SIG-M5 treated with dmso at 0.1 percent for 504 hours (cell line): ENCODE measurements around the gene MCC.
A peak's percentile ranks its signal among the peaks of the same experiment; 100 is the strongest.
"Not testable (repeated sequence)": the region's sequence is repeated elsewhere in the genome, so short reads cannot be mapped to it uniquely, and the experiment has no call there.

Experiments
- DNase-seq: peaks from one replicate; lab custom pipeline; 2025; ENCODE audit not compliant: unreplicated experiment; lab: John Stamatoyannopoulos, UW

MCC gene

DNA sequence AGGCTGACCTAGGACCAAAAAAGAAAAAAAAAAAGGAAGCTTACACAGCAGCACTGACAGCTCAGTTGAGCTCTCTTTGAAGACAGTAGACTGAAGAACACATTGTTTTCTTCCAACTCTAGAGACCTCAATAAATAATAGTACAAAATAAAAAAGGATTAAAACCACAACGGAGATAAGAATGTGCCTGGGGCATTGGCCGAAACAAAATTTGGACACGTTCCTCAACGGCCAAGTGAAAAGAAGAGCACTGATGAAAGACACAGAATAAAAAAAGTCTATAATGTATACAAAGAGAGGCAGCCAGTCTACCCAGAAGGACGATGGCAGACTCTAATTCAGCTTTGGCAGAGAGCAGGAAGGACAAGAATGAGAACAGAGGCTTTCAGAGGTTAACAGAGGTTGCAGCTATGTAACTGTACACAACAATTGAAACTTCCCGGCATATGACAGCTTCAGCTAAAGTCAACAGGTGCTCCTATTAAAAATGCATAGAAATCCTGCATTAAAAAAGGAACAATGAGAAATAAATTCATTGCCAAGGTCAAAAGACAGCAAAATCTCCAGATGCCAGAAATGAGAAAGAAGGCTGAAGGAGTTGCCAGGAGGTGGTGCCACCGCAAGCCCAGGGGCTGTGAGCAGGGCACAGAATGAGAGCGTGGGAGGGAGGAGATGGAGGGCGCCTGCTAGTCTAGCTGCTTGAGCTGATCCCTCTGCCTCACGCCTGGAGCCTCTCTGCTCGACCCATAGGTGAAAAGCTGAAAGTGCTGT, 397.7 kb downstream of the MCC start:
- no peak for DNase-seq

- no peak for DNase-seq
These were observed 398.5 kb downstream of the MCC start for GRCh38 chr5:113089653-113090335.

DNA sequence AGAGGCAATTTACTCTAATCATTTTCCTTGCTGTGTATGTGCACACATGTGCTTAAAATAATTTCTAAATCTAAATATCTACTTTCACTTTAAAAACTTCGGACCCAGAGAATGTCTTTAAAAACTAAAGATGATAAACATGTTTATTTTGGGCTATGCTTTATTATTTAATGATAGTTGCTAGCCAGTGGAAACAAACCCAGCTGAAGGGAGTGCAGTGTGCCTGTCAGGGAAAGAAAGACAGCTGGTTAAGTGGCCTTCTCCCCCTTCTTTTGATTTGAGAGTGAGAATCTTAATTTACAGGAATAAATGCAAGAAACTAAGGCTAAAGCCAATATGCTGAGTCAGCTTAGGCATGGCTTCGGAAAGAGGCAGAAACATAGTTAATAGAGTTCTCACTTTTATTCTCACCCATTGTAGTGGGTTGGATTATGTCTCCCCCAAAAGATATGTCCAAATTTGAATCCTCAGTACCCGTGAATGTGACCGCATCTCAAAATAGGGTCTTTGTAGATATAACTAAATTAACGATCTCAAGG, 400.2 kb downstream of the MCC start:
- DNase-seq, result no peak

DNA sequence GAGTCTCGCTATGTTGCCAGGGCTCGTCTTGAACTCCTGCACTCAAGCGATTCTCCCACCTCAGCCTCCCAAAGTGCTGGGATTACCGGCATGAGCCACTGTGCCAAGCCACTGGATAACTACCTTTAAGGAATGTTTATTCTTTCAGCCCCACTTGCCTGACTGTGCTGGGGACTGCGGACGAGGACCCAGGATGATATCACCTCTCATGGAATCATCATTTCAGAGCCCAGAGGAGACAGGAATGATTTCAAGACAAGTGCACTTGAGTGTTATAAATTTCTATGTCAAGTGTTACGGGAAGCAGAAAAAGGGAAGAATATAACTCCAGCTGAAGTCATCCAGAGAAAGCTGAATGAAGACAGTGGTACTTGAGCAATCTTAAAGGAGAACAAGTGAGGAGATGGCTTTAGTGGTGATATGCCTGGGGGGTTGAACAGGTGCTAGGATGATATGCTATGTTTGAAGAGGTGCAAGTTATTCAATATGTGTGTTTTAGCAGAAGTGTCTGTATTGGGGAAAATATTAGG, 402.3 kb downstream of the MCC start:
- DNase-seq, result peak; percentile 20

DNA sequence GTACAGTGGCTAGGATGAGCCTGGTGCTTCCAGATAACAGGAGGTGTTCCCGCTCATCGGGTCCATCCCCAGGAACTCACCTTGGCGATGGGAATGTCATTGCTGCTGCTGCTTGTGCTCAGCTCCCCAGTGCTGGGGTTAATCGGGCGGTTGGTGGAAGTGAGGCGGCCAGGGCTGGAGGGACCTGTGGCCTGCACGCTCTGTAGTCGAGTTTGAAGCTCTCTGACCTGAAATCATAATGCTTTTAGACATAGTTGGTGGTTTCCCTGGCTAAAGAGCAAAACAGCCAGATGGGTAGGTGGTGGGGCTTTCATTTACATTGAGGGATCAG, 403.2 kb downstream of the MCC start:
- DNase-seq, result no peak

GRCh38 chr5:113084402-113085083, 403.7 kb downstream of the MCC start:
- DNase-seq, result no peak

- DNase-seq, result no peak
These were observed 404.8 kb downstream of the MCC start for GRCh38 chr5:113083481-113083880.

- no peak for DNase-seq
These were observed 405.7 kb downstream of the MCC start for GRCh38 chr5:113082547-113082905.

GRCh38 chr5:113081881-113082546, 406.2 kb downstream of the MCC start:
- DNase-seq, result no peak

- DNase-seq, result no peak
These were observed 407.0 kb downstream of the MCC start for GRCh38 chr5:113081091-113081839.

DNA sequence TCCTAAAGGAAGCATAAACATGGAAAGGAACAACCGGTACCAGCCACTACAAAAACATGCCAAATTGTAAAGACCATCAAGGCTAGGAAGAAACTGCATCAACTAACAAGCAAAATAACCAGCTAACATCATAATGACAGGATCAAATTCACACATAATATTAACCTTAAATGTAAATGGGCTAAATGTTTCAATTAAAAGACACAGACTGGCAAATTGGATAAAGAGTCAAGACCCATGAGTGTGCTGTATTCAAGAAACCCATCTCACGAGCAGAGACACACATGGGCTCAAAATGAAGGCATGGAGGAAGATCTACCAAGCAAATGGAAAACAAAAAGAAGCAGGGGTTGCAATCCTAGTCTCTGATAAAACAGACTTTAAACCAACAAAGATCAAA, 411.6 kb downstream of the MCC start:
- DNase-seq, result not testable (repeated sequence)

- no peak for DNase-seq
These were observed 413.2 kb downstream of the MCC start for GRCh38 chr5:113075019-113075418.

DNA sequence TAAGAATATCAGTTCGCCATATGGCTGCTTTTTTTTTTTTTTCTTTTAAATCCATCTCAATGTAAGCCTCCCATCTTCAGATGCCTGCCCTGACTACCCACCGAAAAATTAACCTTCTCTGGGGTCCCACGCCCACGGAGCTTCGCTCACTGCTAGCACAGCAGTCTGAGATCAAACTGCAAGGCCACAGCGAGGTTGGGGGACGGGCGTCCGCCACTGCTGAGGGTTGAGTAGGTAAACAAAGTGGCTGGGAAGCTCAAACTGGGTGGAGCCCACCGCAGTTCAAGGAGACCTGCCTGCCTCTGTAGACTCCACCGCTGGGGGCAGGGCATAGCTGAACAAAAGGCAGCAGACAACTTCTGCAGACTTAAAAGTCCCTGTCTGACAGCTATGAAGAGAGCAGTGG, 414.6 kb downstream of the MCC start:
- not testable (repeated sequence) for DNase-seq

DNA sequence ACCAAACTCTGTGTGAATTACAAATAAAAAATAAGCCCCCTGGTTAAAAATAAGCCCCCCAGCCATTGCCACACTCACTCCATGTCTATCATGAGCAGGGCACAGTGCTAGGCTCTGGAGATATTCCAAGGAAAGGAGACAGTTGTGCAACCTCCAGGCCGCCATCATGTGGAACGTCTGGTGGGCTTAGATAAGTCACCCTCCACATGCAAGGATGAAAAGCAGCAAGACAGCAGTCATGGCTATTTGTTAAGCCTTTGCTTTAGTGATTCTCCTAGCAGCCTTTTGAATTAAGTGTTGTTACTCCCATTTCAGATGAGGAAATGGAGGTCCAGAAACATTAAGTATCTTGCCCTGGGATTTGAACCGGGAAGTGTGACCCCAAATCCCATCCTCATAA, 416.9 kb downstream of the MCC start:
- no peak for DNase-seq

GRCh38 chr5:113070901-113071300, 417.4 kb downstream of the MCC start:
- no peak for DNase-seq

GRCh38 chr5:113068559-113068958, 419.7 kb downstream of the MCC start:
- no peak for DNase-seq

DNA sequence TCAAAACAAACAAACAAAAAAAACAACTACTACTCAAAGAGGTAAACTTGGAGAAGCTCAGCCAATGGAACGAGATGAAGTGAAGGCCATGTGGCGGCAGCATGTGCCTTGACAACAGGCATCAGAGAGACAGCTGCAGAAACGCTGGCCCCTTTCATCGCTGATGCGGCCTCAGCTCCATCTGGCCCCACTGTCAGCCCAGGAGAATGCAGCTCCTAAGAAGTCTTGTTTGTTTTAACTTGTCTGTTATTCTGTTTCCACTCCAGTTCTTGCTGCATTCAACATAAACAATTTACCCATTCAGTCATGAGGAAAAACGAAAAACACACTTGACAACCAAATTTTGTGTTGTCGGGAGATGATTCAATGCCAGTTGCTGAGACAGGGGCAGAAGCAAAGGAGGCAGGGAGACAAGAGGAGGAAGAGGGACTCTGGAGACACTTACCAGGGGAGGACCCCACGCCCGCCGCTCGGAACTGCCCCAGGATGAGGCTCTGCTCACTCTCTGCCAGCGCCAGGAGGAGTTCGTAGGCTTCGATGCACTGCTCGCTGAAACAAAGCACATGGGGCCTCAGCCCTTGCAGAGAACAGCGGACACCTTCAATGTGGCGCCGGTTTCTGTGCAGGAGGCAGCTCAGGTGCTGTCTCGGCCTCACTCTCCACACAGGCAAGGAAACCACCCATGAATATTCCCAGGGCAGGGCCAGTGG, 420.5 kb downstream of the MCC start:
- no peak for DNase-seq

DNA sequence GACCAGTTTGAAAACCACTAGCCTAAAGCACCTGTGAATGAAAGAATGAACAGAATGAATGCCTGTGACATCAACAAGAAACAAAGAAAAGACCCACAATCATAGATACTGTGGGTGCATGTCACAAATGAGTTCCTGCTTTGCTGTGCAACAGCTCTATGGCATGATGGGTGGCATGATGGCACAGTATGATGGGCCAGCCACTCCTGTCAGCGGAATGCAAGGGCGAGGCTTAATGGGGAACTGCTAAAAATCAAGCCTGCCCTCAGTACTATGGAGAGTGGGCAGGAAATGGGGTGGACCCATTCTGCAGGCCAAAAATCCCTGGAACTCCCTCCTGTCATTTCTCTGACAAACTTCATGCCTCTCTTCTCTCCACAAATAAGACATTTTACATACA, 422.6 kb downstream of the MCC start:
- no peak for DNase-seq

DNA sequence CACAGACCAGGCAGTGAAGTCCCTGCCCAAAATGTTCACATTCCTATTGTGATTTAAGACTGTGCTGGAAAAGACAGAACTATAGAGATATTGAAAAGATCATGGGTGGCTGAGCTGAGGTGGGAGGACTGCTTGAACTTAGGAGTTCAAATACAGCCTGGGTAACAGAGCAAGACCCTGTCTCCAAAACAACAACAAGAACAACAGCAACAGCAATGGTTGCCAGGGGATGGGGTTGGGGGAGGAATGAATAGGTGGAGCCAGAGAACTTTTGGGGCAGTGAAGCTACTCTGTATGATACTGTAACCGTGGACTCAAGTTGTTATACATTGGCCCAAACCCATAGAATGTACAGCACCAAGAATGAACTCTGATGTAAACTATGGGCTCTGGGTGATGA, 423.4 kb downstream of the MCC start:
- DNase-seq, result no peak

DNA sequence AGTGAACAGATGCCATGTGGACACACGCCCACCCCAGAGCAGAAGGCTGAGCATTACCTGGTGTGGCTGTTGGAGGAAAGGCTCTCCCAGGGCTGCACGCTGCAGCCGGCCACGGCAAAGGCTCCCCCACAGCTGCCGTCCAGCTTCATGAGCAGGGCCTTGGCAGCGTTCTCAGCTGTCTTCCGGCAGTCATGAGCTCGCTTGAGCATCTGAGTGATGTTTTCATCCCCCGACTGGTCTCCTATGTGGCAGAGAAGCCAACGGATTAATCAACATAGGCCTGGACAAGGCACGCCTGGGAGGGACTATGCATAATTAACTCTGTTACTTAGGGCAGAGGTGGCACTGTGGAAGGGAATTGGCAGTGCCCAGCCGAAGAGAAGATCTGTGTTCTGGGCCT, 424.3 kb downstream of the MCC start:
- DNase-seq, result no peak
